Tibial artery (tissue), 4 donors: Measurements from ENCODE around the gene APMAP.

Experiments
- DNase-seq, 2 donors: peaks; one replicate each; pipeline ENCODE4 v3.0.0-alpha.2; 2019
- H3K27ac ChIP-seq, 2 donors: fragments of 200-600 bp; sonication (generic) in 1 of 2; 1 replicate in 1 of 2; 2 replicates in 1 of 2; pipeline ENCODE4 v1.5.1; 2018 to 2019; ENCODE audit warnings: mild to moderate bottlenecking in 1 of 2
- H3K27me3 ChIP-seq, 2 donors: fragments of 200-600 bp; sonication (generic) in 1 of 2; one replicate each; pipeline versions ENCODE4 v1.5.1 to v1.6.0; 2016 to 2019
- H3K36me3 ChIP-seq, 3 donors: fragments of 200-600 bp; sonication (generic) in 2 of 3; one replicate each; pipeline ENCODE4 v1.5.1; 2016 to 2019; ENCODE audit warnings: mild to moderate bottlenecking in 2 of 3
- H3K4me1 ChIP-seq, 4 donors: fragments of 200-600 bp; sonication (generic) in 2 of 4; 1 replicate in 3 of 4; 2 replicates in 1 of 4; pipeline ENCODE4 v1.5.1; 2016 to 2019
- H3K4me3 ChIP-seq, 2 donors: fragments of 200-600 bp; sonication (generic) in 1 of 2; 1 replicate in 1 of 2; 2 replicates in 1 of 2; pipeline ENCODE4 v1.5.1; 2018 to 2019; ENCODE audit warnings: mild to moderate bottlenecking in 2 of 2
- H3K9me3 ChIP-seq, 3 donors: fragments of 200-600 bp; sonication (generic) in 1 of 3; one replicate each; pipeline ENCODE4 v1.5.1; 2016 to 2019
- CTCF ChIP-seq, 2 experiments: fragments of 200-600 bp in 1 of 2; fragments of 450-650 bp in 1 of 2; IDR thresholded peaks; one replicate each; pipeline ENCODE4 v1.5.1; 2017 to 2019; ENCODE audit warnings: antibody characterized with exemption in 2 of 2, mild to moderate bottlenecking in 1 of 2, moderate library complexity in 1 of 2
- intact Hi-C: fragments of 100-400 bp; cut with DNase I; formaldehyde crosslinking; loops from one replicate; pipeline ENCODE4 v1.15.0; 2023; ENCODE audit warnings: low total_unique reads

The APMAP gene

GRCh38 chr20:24994470-24995368 is 2.2 kb upstream of the APMAP start:
- peak; percentile 80 to 85 for DNase-seq
- intact Hi-C loops = loop anchor here (5.0 to 10.0 kb wide), 4 partner anchors 183 to 413 kb away; partner anchors contain the start of genes ABHD12 and GINS1
- H3K9me3 ChIP-seq = no peaks in the 10 kb centered on the region
- peaks cover 0 to 33% (median 23%) of the 10 kb centered on the region in 4 donors for H3K4me1 ChIP-seq
- H3K4me3 ChIP-seq = peak overlapping the region in 1 of 2 donors; percentile 8
- no peak overlapping the region for H3K27ac ChIP-seq
- H3K36me3 ChIP-seq = no peaks in the 10 kb centered on the region
- TF ChIP-seq CTCF (IDR thresholded peaks at IDR 0.05) = peak; percentile 95 to 98
- H3K27me3 ChIP-seq = no peaks in the 10 kb centered on the region

- intact Hi-C loops = loop anchor here (5.0 to 10.0 kb wide), 2 partner anchors 261 to 413 kb away; partner anchors contain the start of gene GINS1
- peak overlapping the region in 1 of 2 donors; percentile 92 for H3K27ac ChIP-seq
- no peak for TF ChIP-seq CTCF (IDR thresholded peaks at IDR 0.05)
- H3K36me3 ChIP-seq = no peaks in the 10 kb centered on the region
- H3K27me3 ChIP-seq = no peaks in the 10 kb centered on the region
- H3K9me3 ChIP-seq = no peaks in the 10 kb centered on the region
- DNase-seq = no peak
- H3K4me1 ChIP-seq = peaks cover 0 to 33% (median 23%) of the 10 kb centered on the region in 4 donors
- no peak overlapping the region for H3K4me3 ChIP-seq
Measured at GRCh38 chr20:24994186-24994465, 1.6 kb upstream of the APMAP start.

- Histone ChIP-seq H3K9me3 (no peaks in the 10 kb centered on the region), H3K36me3 (no peaks in the 10 kb centered on the region), H3K4me3 (peak overlapping the region; percentile 66 to 80), H3K27ac (peak overlapping the region; percentile 92 to 94), H3K4me1 (peaks cover 0 to 33% (median 23%) of the 10 kb centered on the region in 4 donors), H3K27me3 (no peaks in the 10 kb centered on the region)
- DNase-seq = peak in 1 of 2 donors; percentile 20
- TF ChIP-seq CTCF (IDR thresholded peaks at IDR 0.05) = peak; percentile 40 to 49
- intact Hi-C loops = loop anchor here (1.0 to 10.0 kb wide), 3 partner anchors 72 to 414 kb away; partner anchors contain the start of gene GINS1
Measured at GRCh38 chr20:24993337-24994185, 1.0 kb upstream of the APMAP start.

- peak overlapping the region; percentile 66 to 80 for H3K4me3 ChIP-seq
- no peaks in the 10 kb centered on the region for H3K27me3 ChIP-seq
- H3K27ac ChIP-seq = peak overlapping the region; percentile 92 to 94
- DNase-seq = peak in 1 of 2 donors; percentile 73
- no peaks in the 10 kb centered on the region for H3K9me3 ChIP-seq
- TF ChIP-seq CTCF (IDR thresholded peaks at IDR 0.05) = no peak
- no peaks in the 10 kb centered on the region for H3K36me3 ChIP-seq
- peaks cover 0 to 33% (median 23%) of the 10 kb centered on the region in 4 donors for H3K4me1 ChIP-seq
- intact Hi-C loops = loop anchor here (5.0 to 10.0 kb wide), 2 partner anchors 263 to 415 kb away; partner anchors contain the start of gene GINS1
Measured at GRCh38 chr20:24991897-24992486, 559 bp downstream of the APMAP start.

GRCh38 chr20:24990810-24991252 is 1.7 kb downstream of the APMAP start:
- Histone ChIP-seq H3K4me3 (no peak overlapping the region), H3K27me3 (no peaks in the 10 kb centered on the region), H3K27ac (no peak overlapping the region), H3K9me3 (no peaks in the 10 kb centered on the region), H3K4me1 (peaks cover 0 to 33% (median 23%) of the 10 kb centered on the region in 4 donors), H3K36me3 (peaks cover 0 to 2% (median 0%) of the 10 kb centered on the region in 3 donors)
- intact Hi-C loops = loop anchor here (5.0 to 10.0 kb wide), 2 partner anchors 264 to 416 kb away; partner anchors contain the start of gene GINS1
- TF ChIP-seq CTCF (IDR thresholded peaks at IDR 0.05) = no peak
- DNase-seq = no peak
